Bone marrow (tissue), 2 donors: Measurements from ENCODE around the gene TOMM70.
"Not testable (repeated sequence)": the region's sequence is repeated elsewhere in the genome, so short reads cannot be mapped to it uniquely, and the experiment has no call there.

Experiments
- DNase-seq, 2 donors: peaks; one replicate each; lab custom pipeline; 2025; lab: John Stamatoyannopoulos, UW

Gene TOMM70

GRCh38 chr3:100400780-100401673, at the start of gene TOMM70, which contains the start of gene LNP1:
Gene TOMM70, minus strand, starts transcription at chr3:100401089. Its CDS starts 140 bp downstream, at chr3:100400949.
Gene LNP1, plus strand, starts transcription at chr3:100401539. Its CDS starts 28,191 bp downstream, at chr3:100429730.
- peak; percentile 90 to 98 for DNase-seq

DNA sequence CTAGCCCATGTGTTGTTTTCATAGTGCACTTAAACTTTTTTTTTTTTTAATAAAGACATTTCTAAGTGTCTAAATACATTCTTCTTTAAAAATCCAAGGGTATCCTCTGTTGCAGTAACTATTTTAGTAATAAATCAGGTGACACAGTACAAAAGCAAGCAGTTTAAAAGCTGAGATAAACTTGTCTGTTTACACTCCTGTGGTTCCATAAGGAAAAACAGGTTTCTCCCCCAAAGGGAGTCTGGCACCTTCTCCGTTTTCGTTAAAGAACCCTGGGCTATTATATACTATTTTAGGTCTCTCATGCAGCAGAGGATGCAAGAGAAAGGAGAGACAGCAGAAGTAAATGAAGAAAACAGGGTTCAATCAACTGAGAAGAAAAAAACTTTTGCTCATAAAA, 48.3 kb upstream of the TOMM70 start:
- DNase-seq = no peak

- DNase-seq = no peak
Measured at GRCh38 chr3:100448079-100448478, 47.2 kb upstream of the TOMM70 start.

DNA sequence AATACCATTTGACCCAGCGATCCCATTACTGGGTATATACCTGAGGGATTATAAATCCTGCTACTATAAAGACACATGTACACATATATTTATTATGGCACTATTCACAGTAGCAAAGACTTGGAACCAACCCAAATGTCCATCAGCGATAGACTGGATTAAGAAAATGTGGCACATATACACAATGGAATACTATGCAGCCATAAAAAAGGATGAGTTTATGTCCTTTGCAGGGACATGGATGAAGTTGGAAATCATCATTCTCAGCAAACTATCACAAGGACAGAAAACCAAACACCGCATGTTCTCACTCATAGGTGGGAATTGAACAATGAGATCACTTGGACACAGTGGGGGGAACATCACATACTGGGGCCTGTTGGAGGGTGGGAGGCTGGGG, 46.2 kb upstream of the TOMM70 start:
- DNase-seq = not testable (repeated sequence)

DNA sequence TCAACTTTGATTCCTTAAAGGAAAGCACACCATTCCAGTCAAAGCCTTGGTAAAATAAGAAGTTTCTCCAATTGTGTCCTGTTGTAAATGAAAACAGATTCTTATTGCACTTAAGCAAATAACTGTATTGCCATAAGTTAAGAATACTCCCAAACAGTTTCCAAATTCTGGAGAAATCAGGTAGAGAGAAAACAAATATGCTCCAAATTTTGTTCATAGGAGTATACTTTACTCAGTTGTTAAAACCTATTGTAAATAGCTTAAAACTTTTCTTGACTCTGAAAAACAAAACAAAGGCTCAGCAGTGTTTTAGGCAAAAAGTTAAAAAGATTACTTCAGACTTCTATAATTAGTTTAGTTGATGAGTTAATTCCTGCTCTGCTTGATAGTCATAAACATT, 42.8 kb upstream of the TOMM70 start:
- DNase-seq = no peak

GRCh38 chr3:100440895-100441294, 40.0 kb upstream of the TOMM70 start:
- no peak for DNase-seq

- no peak for DNase-seq
Measured at GRCh38 chr3:100438623-100438974, 37.7 kb upstream of the TOMM70 start.

DNA sequence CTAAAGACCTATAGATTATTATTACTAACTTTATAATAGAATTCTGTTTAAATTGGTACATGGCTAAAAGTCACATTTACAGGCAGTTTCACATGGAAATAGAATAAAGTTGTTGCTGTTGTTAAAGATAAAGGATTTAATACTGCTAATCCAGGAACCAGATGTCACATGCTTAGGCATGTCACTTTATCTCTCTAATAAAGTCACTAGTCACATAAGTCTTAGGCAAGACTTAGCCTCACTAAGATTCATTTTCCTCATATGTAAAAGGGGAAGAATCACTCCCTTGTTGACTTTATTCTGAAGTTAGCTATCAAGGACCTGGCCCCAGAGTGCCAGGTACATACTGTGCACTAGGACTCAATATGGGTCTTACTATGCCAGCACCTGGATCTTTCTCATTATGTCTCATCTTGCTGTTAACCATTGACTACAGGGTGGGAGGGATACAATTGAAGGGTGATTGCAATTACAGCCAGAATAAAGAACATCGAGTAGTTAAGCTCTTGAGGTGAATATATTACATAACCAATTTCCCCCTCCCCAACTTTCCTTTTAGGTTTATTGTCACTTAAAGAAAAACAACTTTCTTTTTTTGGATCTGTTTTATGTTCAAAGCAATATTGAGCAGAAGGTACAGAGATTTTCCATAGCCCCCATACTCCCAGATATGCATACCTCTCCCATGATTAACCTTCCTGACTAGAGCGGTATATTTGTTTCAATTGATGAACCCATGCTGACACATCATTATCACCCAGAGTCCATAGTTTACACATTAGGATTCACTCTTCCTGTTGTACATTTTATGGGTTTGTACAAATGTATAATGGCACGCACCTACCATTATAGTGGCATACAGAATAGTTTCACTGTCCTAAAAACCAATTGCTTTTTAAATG, 37.1 kb upstream of the TOMM70 start:
- DNase-seq = no peak

GRCh38 chr3:100436951-100437350, 36.1 kb upstream of the TOMM70 start:
- DNase-seq = no peak

- no peak for DNase-seq
Measured at GRCh38 chr3:100429187-100429716, 28.4 kb upstream of the TOMM70 start.

DNA sequence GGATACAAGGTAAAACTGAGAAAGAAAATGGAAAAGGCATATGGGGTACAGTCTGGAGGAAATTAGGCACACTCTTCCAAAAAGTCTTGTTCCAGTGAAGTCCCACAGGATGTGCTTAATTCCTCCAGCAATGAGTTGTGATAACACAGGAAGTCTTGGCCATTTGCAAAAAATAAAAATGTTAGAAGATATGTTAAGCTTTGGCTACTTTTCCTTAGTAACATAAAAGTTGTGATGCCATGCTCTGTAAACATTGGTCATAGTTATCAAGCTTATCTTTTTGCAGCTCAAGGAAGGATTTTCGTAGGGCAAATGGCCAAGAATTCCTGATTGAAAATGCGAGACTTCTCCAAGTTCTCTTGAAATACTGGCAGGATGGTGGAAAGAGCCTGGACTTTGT, 26.8 kb upstream of the TOMM70 start:
- DNase-seq = no peak

GRCh38 chr3:100426067-100426682, 25.3 kb upstream of the TOMM70 start:
- no peak for DNase-seq

DNA sequence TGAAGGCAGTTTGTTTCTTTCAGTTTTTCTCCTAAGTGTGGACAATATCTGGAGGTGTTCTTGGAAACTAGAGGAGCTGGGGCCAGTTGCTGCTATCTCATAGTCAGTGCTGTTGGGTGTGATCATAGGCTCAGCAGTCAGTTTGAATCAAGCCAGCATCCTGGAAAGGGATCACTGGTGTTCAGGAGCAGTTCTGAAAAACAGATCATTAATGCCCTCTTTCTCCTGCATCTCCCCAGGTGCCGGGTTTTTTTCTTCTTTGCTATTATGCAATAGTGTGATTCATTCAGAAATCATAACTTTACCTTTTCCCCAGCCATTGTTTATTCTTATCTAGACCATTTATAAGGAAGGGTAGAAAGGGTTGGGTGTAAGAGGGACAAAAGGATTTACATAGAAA, 24.4 kb upstream of the TOMM70 start:
- DNase-seq = no peak

DNA sequence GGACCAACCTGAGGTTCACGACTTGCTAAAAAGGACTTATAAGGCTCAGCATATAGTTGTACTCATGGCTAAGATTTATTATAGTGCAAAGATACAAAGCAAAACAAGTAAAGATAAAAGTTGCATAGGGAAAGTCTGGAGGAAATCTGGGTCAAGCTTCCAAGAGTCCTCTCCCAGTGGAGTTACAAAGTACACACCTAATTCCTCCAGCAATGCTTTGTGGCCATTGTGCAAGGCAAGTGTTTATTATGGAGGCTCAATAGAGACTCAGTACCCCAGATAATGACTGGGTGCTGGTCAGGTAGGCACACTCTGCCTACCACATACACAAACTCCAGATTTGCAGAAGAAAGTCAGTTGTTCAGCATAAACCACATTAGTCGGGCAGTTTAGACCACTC, 23.4 kb upstream of the TOMM70 start:
- DNase-seq = no peak

DNA sequence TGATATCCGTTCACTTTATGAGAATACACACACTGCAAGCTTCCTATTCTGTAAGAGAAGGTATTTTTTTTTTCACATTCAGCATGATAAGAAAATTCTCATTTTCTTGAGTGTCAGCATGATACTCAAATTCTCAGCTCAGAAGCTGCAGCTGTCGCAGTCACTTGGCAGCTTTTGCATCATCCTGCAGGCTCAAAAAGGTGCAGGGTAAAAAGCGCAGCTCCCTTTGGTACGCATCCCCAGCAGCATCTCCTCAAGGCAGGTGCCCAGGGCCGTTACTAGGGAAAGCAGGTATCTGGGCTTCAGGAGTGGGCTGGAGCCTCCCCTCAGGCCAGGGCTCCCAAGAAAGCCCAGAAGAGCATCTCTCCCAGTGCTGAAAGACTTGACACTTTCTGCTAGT, 22.7 kb upstream of the TOMM70 start:
- DNase-seq = no peak

- DNase-seq = no peak
Measured at GRCh38 chr3:100420885-100421284, 20.0 kb upstream of the TOMM70 start.

DNA sequence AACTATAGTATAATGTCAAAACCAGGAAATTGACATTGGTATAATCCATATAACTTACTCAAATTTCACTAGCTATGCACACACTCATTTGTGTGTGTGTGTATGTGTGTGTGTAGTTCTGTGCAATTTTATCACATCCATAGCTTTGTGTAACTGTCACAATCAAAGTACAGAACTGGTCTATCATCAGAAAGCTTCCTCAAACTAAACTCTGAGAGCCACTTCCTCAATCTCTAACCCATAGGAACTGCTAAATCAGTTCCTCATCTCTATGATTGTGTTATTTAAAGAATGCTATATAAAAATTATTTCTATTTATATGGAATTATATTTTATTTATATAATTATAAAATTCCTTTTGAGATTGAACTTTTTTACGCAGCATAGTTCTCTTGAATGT, 18.5 kb upstream of the TOMM70 start:
- peak in 1 of 2 donors; percentile 2 for DNase-seq

- DNase-seq = no peak
Measured at GRCh38 chr3:100416863-100417262, 16.0 kb upstream of the TOMM70 start.

- DNase-seq = no peak
Measured at GRCh38 chr3:100416176-100416575, 15.3 kb upstream of the TOMM70 start.

DNA sequence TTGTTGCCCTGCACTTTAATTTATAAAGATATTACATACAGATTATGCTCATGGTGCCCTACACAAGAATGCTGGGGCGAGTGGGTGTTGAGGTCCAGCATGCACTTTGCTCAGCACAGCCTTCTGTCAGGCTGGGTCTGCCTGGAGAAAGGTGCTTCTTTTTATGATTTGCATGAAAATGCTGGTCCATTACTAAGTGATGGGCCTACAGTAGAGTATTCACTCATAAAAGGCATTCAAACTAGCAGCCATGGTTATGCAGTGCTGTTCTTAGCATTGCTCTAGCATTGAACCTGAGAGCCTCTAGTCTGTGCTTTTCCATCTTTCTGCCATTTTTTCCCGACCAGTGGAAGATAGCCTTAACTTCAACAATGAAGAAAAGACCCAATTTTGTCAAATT, 12.7 kb upstream of the TOMM70 start:
- DNase-seq = no peak

- no peak for DNase-seq
Measured at GRCh38 chr3:100412912-100413590, 12.2 kb upstream of the TOMM70 start.
